ENCODE measurements around the gene CRB1. TPM values are rescaled to one million over a fixed set of nuclear protein-coding genes. Genes with fewer than 3 reads are reported as not detected.
"Not testable (repeated sequence)": the region's sequence is repeated elsewhere in the genome, so short reads cannot be mapped to it uniquely, and the experiment has no call there.

CRB1 gene
- total and polyA plus RNA-seq, 7 donors, result 0.19 to 0.49 (median 0.38) TPM; not detected in 3

DNA sequence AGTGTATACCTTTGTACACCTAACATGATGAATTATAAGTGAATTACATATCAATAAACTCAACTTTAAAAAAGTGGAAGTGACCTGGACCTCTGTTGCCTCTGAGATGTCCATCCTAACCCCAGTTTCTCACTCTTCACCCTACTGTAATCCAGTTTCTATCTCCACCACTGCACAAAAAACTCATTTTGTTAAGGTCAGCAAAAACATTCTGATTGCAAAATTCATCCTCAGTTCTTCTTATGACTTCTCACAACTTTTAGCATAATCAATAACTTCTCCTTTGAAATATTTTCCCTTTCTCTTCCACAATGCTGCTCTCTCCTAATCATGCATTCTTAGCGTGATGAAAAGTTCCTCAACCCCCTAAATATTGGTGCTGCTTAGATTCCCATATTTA lies 129.8 kb downstream of the CRB1 start:
- Histone ChIP-seq H3K27ac (no peak overlapping the region), H3K4me1 (no peaks in the 10 kb centered on the region), H3K36me3 (no peaks in the 10 kb centered on the region), H3K4me3 (no peak overlapping the region), H3K9me3 (no peaks in the 10 kb centered on the region), H3K27me3 (no peaks in the 10 kb centered on the region)
- WGBS, 2 donors, result 90 to 92% methylated on average over 1 of the region's 1 CpG
- TF ChIP-seq EP300 (IDR thresholded peaks at IDR 0.05) (no peak), POLR2AphosphoS5 (IDR thresholded peaks at IDR 0.05) (no peak), POLR2A (IDR thresholded peaks at IDR 0.05) (no peak)
- TF ChIP-seq, protein P1, sequence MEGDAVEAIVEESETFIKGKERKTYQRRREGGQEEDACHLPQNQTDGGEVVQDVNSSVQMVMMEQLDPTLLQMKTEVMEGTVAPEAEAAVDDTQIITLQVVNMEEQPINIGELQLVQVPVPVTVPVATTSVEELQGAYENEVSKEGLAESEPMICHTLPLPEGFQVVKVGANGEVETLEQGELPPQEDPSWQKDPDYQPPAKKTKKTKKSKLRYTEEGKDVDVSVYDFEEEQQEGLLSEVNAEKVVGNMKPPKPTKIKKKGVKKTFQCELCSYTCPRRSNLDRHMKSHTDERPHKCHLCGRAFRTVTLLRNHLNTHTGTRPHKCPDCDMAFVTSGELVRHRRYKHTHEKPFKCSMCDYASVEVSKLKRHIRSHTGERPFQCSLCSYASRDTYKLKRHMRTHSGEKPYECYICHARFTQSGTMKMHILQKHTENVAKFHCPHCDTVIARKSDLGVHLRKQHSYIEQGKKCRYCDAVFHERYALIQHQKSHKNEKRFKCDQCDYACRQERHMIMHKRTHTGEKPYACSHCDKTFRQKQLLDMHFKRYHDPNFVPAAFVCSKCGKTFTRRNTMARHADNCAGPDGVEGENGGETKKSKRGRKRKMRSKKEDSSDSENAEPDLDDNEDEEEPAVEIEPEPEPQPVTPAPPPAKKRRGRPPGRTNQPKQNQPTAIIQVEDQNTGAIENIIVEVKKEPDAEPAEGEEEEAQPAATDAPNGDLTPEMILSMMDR (IDR thresholded peaks at IDR 0.05), result no peak
- intact Hi-C loops (cut with DNase I), result no loop called here
- DNase-seq, result no peak

DNA sequence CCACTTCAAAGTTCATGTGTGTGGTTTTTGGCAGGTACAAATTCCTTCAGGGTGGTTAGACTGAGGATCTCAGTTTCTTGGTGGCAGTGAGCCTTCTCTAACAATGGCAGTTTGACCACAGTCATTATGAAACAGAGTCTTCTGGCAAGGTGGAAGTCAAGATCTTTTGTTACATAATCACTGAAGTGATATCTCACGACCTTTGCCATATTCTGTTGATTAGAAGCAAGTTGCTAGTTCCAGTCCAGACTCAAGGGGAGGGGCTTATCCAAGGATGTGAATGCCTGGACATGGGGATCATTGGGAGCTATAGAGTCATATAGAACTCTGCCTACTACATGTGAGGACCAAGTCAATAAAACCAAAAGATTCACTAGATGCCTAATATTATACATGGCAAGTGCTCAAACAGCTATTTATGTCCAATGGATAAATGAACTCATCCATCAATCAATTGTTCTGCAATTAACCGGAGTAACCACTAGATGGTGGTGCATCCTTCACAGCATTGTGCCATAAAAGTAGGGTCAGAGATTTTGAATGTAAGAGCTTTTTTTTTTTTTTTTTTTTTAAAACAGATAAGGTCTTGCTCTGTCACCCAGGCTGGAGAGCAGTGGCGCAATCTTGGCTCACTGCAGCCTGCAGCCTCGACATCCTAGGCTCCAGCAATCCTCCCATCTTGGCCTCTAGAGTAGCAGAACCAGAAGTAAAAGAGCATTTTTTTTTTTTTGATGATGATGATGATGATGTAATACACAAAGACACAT lies 131.9 kb downstream of the CRB1 start:
- Histone ChIP-seq H3K27me3 (no peaks in the 10 kb centered on the region), H3K27ac (no peak overlapping the region), H3K4me1 (no peaks in the 10 kb centered on the region), H3K36me3 (no peaks in the 10 kb centered on the region), H3K9me3 (no peaks in the 10 kb centered on the region), H3K4me3 (no peak overlapping the region)
- DNase-seq, result no peak
- 5 to 14% methylated on average over 4 of the region's 4 CpGs for WGBS, 2 donors
- TF ChIP-seq, protein P1 (IDR thresholded peaks at IDR 0.05), result no peak
- TF ChIP-seq EP300 (IDR thresholded peaks at IDR 0.05), result no peak
- TF ChIP-seq POLR2A (IDR thresholded peaks at IDR 0.05), result no peak
- no peak for TF ChIP-seq POLR2AphosphoS5 (IDR thresholded peaks at IDR 0.05)
- intact Hi-C loops (cut with DNase I), result no loop called here

DNA sequence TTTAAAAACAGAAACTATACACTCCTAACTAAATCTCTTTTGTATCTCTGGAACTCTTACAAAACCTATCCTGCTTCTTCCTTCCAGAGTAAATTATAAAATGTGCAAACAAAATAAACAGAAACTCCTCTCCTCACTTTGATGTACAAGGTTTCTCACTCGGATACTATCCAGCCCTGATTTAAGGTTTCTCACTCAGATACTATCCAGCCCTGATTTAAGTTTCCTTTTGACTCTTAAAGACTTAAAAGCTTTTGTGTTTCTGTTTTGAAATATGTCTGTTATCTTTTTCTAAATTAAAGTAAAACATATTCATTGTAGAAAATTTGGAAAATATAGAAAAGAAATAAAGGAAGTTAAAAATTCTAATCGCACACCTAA lies 132.5 kb downstream of the CRB1 start:
- no peak for DNase-seq
- intact Hi-C loops (cut with DNase I), result no loop called here
- no peak for TF ChIP-seq POLR2AphosphoS5 (IDR thresholded peaks at IDR 0.05)
- TF ChIP-seq, protein P1 (IDR thresholded peaks at IDR 0.05), result no peak
- no peak for TF ChIP-seq POLR2A (IDR thresholded peaks at IDR 0.05)
- TF ChIP-seq EP300 (IDR thresholded peaks at IDR 0.05), result no peak
- 53 to 75% methylated on average over 2 of the region's 2 CpGs for WGBS, 2 donors
- Histone ChIP-seq H3K9me3 (no peaks in the 10 kb centered on the region), H3K4me1 (no peaks in the 10 kb centered on the region), H3K36me3 (no peaks in the 10 kb centered on the region), H3K27me3 (no peaks in the 10 kb centered on the region), H3K27ac (no peak overlapping the region), H3K4me3 (no peak overlapping the region)

DNA sequence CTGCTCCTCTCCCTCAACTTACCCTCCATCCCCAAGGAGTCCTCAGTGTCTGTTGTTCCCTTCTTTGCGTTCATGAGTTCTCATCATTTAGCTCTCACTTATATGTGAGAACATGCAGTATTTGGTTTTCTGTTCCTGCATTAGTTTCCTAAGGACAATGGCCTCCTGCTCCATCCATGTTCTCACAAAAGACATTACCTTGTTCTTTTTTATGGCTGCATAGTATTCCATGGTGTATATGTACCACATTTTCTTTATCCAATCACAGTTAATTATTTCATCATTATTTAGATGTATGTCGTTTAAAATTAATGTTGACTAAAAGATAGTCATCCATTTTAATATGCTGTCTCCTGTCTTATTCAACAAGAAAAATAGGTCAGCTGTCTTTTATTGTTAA lies 134.1 kb downstream of the CRB1 start:
- Histone ChIP-seq H3K27ac (no peak overlapping the region), H3K4me1 (no peaks in the 10 kb centered on the region), H3K9me3 (no peaks in the 10 kb centered on the region), H3K4me3 (no peak overlapping the region), H3K27me3 (no peaks in the 10 kb centered on the region), H3K36me3 (no peaks in the 10 kb centered on the region)
- WGBS, 2 donors, result 93 to 97% methylated on average over 2 of the region's 2 CpGs
- no peak for TF ChIP-seq POLR2A (IDR thresholded peaks at IDR 0.05)
- TF ChIP-seq POLR2AphosphoS5 (IDR thresholded peaks at IDR 0.05), result no peak
- TF ChIP-seq, protein P1 (IDR thresholded peaks at IDR 0.05), result no peak
- TF ChIP-seq EP300 (IDR thresholded peaks at IDR 0.05), result no peak
- intact Hi-C loops (cut with DNase I), result no loop called here
- DNase-seq, result no peak

DNA sequence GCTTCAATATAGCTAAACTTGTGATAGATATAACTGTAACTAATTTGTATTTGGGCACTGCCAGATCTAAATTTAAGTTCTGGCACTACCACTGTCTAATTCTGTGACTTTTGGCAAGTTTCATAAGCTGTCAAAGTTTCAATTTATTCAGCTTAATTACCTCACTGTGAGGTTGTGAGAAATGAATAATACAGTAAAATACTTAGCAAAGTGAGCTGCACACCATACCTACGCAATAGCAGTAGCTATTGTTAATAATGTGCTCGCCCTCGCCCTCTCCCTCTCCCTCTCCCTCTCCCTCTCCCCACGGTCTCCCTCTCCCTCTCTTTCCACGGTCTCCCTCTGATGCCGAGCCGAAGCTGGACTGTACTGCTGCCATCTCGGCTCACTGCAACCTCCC lies 136.7 kb downstream of the CRB1 start:
- H3K27ac ChIP-seq; H3K36me3 ChIP-seq; H3K4me1 ChIP-seq; H3K9me3 ChIP-seq; intact Hi-C loops (cut with DNase I); H3K27me3 ChIP-seq; H3K4me3 ChIP-seq; DNase-seq: not testable (repeated sequence)
- 81 to 97% methylated on average over 5 to 7 of the region's 8 CpGs for WGBS, 2 donors

DNA sequence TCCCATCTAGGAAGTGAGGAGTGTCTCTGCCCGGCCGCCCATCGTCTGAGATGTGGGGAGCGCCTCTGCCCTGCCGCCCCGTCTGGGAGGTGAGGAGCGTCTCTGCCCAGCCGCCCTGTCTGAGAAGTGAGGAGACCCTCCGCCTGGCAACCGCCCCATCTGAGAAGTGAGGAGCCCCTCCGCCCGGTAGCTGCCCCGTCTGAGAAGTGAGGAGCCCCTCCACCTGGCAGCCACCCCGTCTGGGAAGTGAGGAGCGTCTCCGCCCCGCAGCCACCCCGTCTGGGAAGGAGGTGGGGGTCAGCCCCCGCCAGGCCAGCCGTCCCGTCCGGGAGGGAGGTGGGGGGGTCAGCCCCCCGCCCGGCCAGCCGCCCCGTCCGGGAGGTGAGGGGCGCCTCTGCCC lies 137.6 kb downstream of the CRB1 start:
- 93 to 97% methylated on average over 25 to 27 of the region's 28 CpGs for WGBS, 2 donors
- H3K27me3 ChIP-seq; DNase-seq; H3K27ac ChIP-seq; H3K36me3 ChIP-seq; H3K4me1 ChIP-seq; H3K4me3 ChIP-seq; intact Hi-C loops (cut with DNase I); H3K9me3 ChIP-seq: not testable (repeated sequence)

Data from sigmoid colon (tissue), 7 donors.